Nephron (organoid): ENCODE measurements around the gene CCDC102B.

Experiments
- H3K27ac Mint-ChIP-seq, 3 experiments: 2 replicates each; pipeline ENCODE4 v1.8.0; 2020; ENCODE audit warnings: mixed read lengths in 3 of 3, mild to moderate bottlenecking in 2 of 3, moderate library complexity in 1 of 3
- H3K27me3 Mint-ChIP-seq: 2 replicates; pipeline ENCODE4 v1.8.0; 2021; ENCODE audit warnings: low read depth, mild to moderate bottlenecking, moderate library complexity, mixed read lengths
- H3K36me3 Mint-ChIP-seq: 2 replicates; pipeline ENCODE4 v1.8.0; 2020; ENCODE audit warnings: low read depth, mixed read lengths
- H3K4me1 Mint-ChIP-seq: 2 replicates; pipeline ENCODE4 v1.8.0; 2020; ENCODE audit warnings: mixed read lengths
- H3K4me3 Mint-ChIP-seq, 3 experiments: 2 replicates each; pipeline ENCODE4 v1.8.0; 2020; ENCODE audit warnings: mild to moderate bottlenecking in 3 of 3, mixed read lengths in 3 of 3, moderate library complexity in 2 of 3
- H3K9me3 Mint-ChIP-seq: 2 replicates; pipeline ENCODE4 v1.8.0; 2020; ENCODE audit warnings: mixed read lengths
- CTCF ChIP-seq, 3 experiments: fragments of 200-600 bp; sonication (generic); IDR thresholded peaks; one replicate each; pipeline ENCODE4 v1.5.0; 2021; ENCODE audit warnings: antibody characterized with exemption in 3 of 3; ENCODE audit not compliant: unreplicated experiment in 3 of 3

Gene CCDC102B

GRCh38 chr18:69008538-69008937 lies 210.7 kb downstream of the CCDC102B start:
- H3K4me1 Mint-ChIP-seq: no peaks in the 10 kb centered on the region
- no peak for TF ChIP-seq CTCF (IDR thresholded peaks at IDR 0.05; ENCODE audit: unreplicated experiment in 3 of 3)
- H3K27ac Mint-ChIP-seq: no peak overlapping the region
- H3K36me3 Mint-ChIP-seq: no peaks in the 10 kb centered on the region
- no peaks in the 10 kb centered on the region for H3K9me3 Mint-ChIP-seq
- H3K4me3 Mint-ChIP-seq: no peak overlapping the region
- no peaks in the 10 kb centered on the region for H3K27me3 Mint-ChIP-seq

GRCh38 chr18:69021211-69021805 lies 223.4 kb downstream of the CCDC102B start:
- Mint-ChIP-seq H3K9me3 (no peaks in the 10 kb centered on the region), H3K27ac (no peak overlapping the region), H3K27me3 (no peaks in the 10 kb centered on the region), H3K4me1 (peaks cover 7% of the 10 kb centered on the region), H3K36me3 (no peaks in the 10 kb centered on the region), H3K4me3 (no peak overlapping the region)
- TF ChIP-seq CTCF (IDR thresholded peaks at IDR 0.05; ENCODE audit: unreplicated experiment in 3 of 3): no peak

GRCh38 chr18:69022426-69022825 lies 224.5 kb downstream of the CCDC102B start:
- Mint-ChIP-seq H3K27me3 (no peaks in the 10 kb centered on the region), H3K9me3 (no peaks in the 10 kb centered on the region), H3K27ac (no peak overlapping the region), H3K4me1 (peaks cover 7% of the 10 kb centered on the region), H3K36me3 (no peaks in the 10 kb centered on the region), H3K4me3 (no peak overlapping the region)
- TF ChIP-seq CTCF (IDR thresholded peaks at IDR 0.05; ENCODE audit: unreplicated experiment in 3 of 3): no peak

GRCh38 chr18:69031571-69031970 lies 233.7 kb downstream of the CCDC102B start:
- TF ChIP-seq CTCF (IDR thresholded peaks at IDR 0.05; ENCODE audit: unreplicated experiment in 3 of 3): no peak
- Mint-ChIP-seq H3K4me1 (no peaks in the 10 kb centered on the region), H3K27ac (no peak overlapping the region), H3K27me3 (no peaks in the 10 kb centered on the region), H3K4me3 (no peak overlapping the region), H3K9me3 (no peaks in the 10 kb centered on the region), H3K36me3 (no peaks in the 10 kb centered on the region)

- Mint-ChIP-seq H3K9me3 (no peaks in the 10 kb centered on the region), H3K36me3 (no peaks in the 10 kb centered on the region), H3K4me1 (no peaks in the 10 kb centered on the region), H3K4me3 (no peak overlapping the region), H3K27me3 (no peaks in the 10 kb centered on the region), H3K27ac (no peak overlapping the region)
- TF ChIP-seq CTCF (IDR thresholded peaks at IDR 0.05; ENCODE audit: unreplicated experiment in 3 of 3): no peak
Measured at GRCh38 chr18:69032009-69032408, 234.1 kb downstream of the CCDC102B start.

GRCh38 chr18:69035756-69036155 lies 237.9 kb downstream of the CCDC102B start:
- H3K27me3 Mint-ChIP-seq: no peaks in the 10 kb centered on the region
- H3K9me3 Mint-ChIP-seq: no peaks in the 10 kb centered on the region
- H3K4me3 Mint-ChIP-seq: no peak overlapping the region
- no peak overlapping the region for H3K27ac Mint-ChIP-seq
- no peaks in the 10 kb centered on the region for H3K36me3 Mint-ChIP-seq
- TF ChIP-seq CTCF (IDR thresholded peaks at IDR 0.05; ENCODE audit: unreplicated experiment in 3 of 3): no peak
- H3K4me1 Mint-ChIP-seq: no peaks in the 10 kb centered on the region
